HEK293 (cell line): ENCODE results near the gene INSM2.

ENCODE experiments used
- CTCF ChIA-PET: fragments of 350-600 bp; formaldehyde crosslinking; extraction: SDS; loops from one replicate; lab custom pipeline; 2021; ENCODE audit warnings: antibody characterized with exemption; lab: Yijun Ruan, JAX
- POLR2A ChIA-PET: fragments of 300-600 bp; formaldehyde crosslinking; extraction: SDS; loops from one replicate; lab custom pipeline; 2020; ENCODE audit warnings: antibody characterized with exemption, inconsistent platforms; lab: Yijun Ruan, JAX
- H3K27ac ChIP-seq: fragments of 200-500 bp; sonication (Bioruptor generic); 2 replicates; pipeline ENCODE4 v1.5.1; 2014; ENCODE audit warnings: low read depth, low read length, control low read depth, inconsistent platforms; ENCODE audit errors: extremely low read depth
- H3K36me3 ChIP-seq, 2 experiments: fragments of 200-500 bp in 1 of 2; sonication (Bioruptor generic) in 1 of 2; 1 replicate in 1 of 2; 2 replicates in 1 of 2; pipeline ENCODE4 v1.5.1; 2014 to 2017; ENCODE audit warnings: inconsistent platforms in 2 of 2, low read length in 2 of 2; ENCODE audit not compliant: control insufficient read depth in 2 of 2, insufficient read depth in 1 of 2
- H3K4me1 ChIP-seq: fragments of 200-500 bp; sonication (Bioruptor generic); 2 replicates; pipeline ENCODE4 v1.5.1; 2014; ENCODE audit warnings: mild to moderate bottlenecking, low read length, inconsistent platforms; ENCODE audit not compliant: control insufficient read depth, insufficient read depth
- H3K4me3 ChIP-seq: 2 replicates; pipeline ENCODE4 v1.5.1; 2011; ENCODE audit warnings: low read depth, mild to moderate bottlenecking, control low read depth, low read length, moderate library complexity
- H3K9me3 ChIP-seq: fragments of 200-500 bp; sonication (Bioruptor generic); 2 replicates; pipeline ENCODE4 v1.5.1; 2014; ENCODE audit warnings: low read depth, low read length, inconsistent platforms; ENCODE audit not compliant: control insufficient read depth, insufficient read depth
- GLIS2 ChIP-seq: fragments of 450-650 bp; formaldehyde crosslinking; IDR thresholded peaks from 2 replicates; pipeline ENCODE4 v1.5.1; 2016; ENCODE audit warnings: missing biosample characterization, missing genetic modification characterization
- KLF16 ChIP-seq: fragments of 450-650 bp; formaldehyde crosslinking; IDR thresholded peaks from 2 replicates; pipeline ENCODE4 v1.5.1; 2017; ENCODE audit warnings: missing biosample characterization, missing genetic modification characterization
- MZF1 ChIP-seq: fragments of 450-650 bp; formaldehyde crosslinking; IDR thresholded peaks from 2 replicates; pipeline ENCODE4 v1.5.1; 2017; ENCODE audit warnings: missing biosample characterization, missing genetic modification characterization, borderline replicate concordance
- OSR2 ChIP-seq: fragments of 450-650 bp; formaldehyde crosslinking; IDR thresholded peaks from 2 replicates; pipeline ENCODE4 v1.5.1; 2016; ENCODE audit warnings: missing biosample characterization, missing genetic modification characterization
- SP2 ChIP-seq: fragments of 450-650 bp; formaldehyde crosslinking; IDR thresholded peaks from 2 replicates; pipeline ENCODE4 v1.5.1; 2016; ENCODE audit warnings: missing biosample characterization, missing genetic modification characterization
- SP7 ChIP-seq: fragments of 450-650 bp; formaldehyde crosslinking; IDR thresholded peaks from 2 replicates; pipeline ENCODE4 v1.5.1; 2016; ENCODE audit warnings: missing biosample characterization, missing genetic modification characterization
- TSHZ1 ChIP-seq: fragments of 450-650 bp; formaldehyde crosslinking; IDR thresholded peaks from 2 replicates; pipeline ENCODE4 v1.5.1; 2016; ENCODE audit warnings: missing biosample characterization, missing genetic modification characterization, borderline replicate concordance
- YY2 ChIP-seq: fragments of 450-650 bp; formaldehyde crosslinking; IDR thresholded peaks from 2 replicates; pipeline ENCODE4 v1.5.1; 2016; ENCODE audit warnings: missing biosample characterization, missing genetic modification characterization
- ZBTB1 ChIP-seq: fragments of 450-650 bp; formaldehyde crosslinking; IDR thresholded peaks from 2 replicates; pipeline ENCODE4 v1.5.1; 2016; ENCODE audit warnings: missing biosample characterization, missing genetic modification characterization
- ZBTB17 ChIP-seq: fragments of 450-650 bp; formaldehyde crosslinking; IDR thresholded peaks from 2 replicates; pipeline ENCODE4 v1.5.1; 2016; ENCODE audit warnings: missing biosample characterization, missing genetic modification characterization
- ZBTB26 ChIP-seq: fragments of 450-650 bp; formaldehyde crosslinking; optimal IDR thresholded peaks from 2 replicates; pipeline ENCODE3; 2016; ENCODE audit warnings: missing biosample characterization, mild to moderate bottlenecking, missing genetic modification characterization
- ZBTB7A ChIP-seq: fragments of 450-650 bp; formaldehyde crosslinking; IDR thresholded peaks from 2 replicates; pipeline ENCODE4 v1.5.1; 2016; ENCODE audit warnings: low read depth, missing biosample characterization, missing genetic modification characterization
- ZBTB8A ChIP-seq: fragments of 450-650 bp; formaldehyde crosslinking; IDR thresholded peaks from 2 replicates; pipeline ENCODE4 v1.5.1; 2016; ENCODE audit warnings: missing biosample characterization, missing genetic modification characterization
- ZEB2 ChIP-seq: fragments of 450-650 bp; formaldehyde crosslinking; IDR thresholded peaks from 2 replicates; pipeline ENCODE4 v1.5.1; 2016; ENCODE audit warnings: missing biosample characterization, missing genetic modification characterization
- ZFHX2 ChIP-seq: fragments of 450-650 bp; formaldehyde crosslinking; conservative IDR thresholded peaks from 2 replicates; pipeline ENCODE4 v1.5.1; 2016; ENCODE audit warnings: missing biosample characterization, missing genetic modification characterization
- ZNF18 ChIP-seq: fragments of 450-650 bp; formaldehyde crosslinking; IDR thresholded peaks from 2 replicates; pipeline ENCODE4 v1.5.1; 2016; ENCODE audit warnings: missing biosample characterization, missing genetic modification characterization
- ZNF2 ChIP-seq: fragments of 450-650 bp; formaldehyde crosslinking; IDR thresholded peaks from 2 replicates; pipeline ENCODE4 v1.5.1; 2016; ENCODE audit warnings: missing biosample characterization, missing genetic modification characterization
- ZNF221 ChIP-seq: fragments of 450-650 bp; formaldehyde crosslinking; IDR thresholded peaks from 2 replicates; pipeline ENCODE4 v1.5.1; 2017; ENCODE audit warnings: missing biosample characterization, missing genetic modification characterization, borderline replicate concordance
- ZNF223 ChIP-seq: fragments of 450-650 bp; formaldehyde crosslinking; IDR thresholded peaks from 2 replicates; pipeline ENCODE4 v1.5.1; 2016; ENCODE audit warnings: missing biosample characterization, missing genetic modification characterization
- ZNF354C ChIP-seq: fragments of 450-650 bp; formaldehyde crosslinking; IDR thresholded peaks from 2 replicates; pipeline ENCODE4 v1.5.1; 2016; ENCODE audit warnings: missing biosample characterization, missing genetic modification characterization, low read depth, borderline replicate concordance
- ZNF391 ChIP-seq: fragments of 450-650 bp; formaldehyde crosslinking; IDR thresholded peaks from 2 replicates; pipeline ENCODE4 v1.5.1; 2016; ENCODE audit warnings: low read depth, missing biosample characterization, missing genetic modification characterization, borderline replicate concordance
- ZNF426 ChIP-seq: fragments of 450-650 bp; formaldehyde crosslinking; IDR thresholded peaks from 2 replicates; pipeline ENCODE4 v1.5.1; 2017; ENCODE audit warnings: missing biosample characterization, missing genetic modification characterization, mild to moderate bottlenecking, inconsistent platforms, moderate library complexity
- ZNF433 ChIP-seq: fragments of 450-650 bp; formaldehyde crosslinking; IDR thresholded peaks from 2 replicates; pipeline ENCODE4 v1.5.1; 2016; ENCODE audit warnings: missing biosample characterization, missing genetic modification characterization, low read depth
- ZNF510 ChIP-seq: fragments of 450-650 bp; formaldehyde crosslinking; IDR thresholded peaks from 2 replicates; pipeline ENCODE4 v1.5.1; 2018; ENCODE audit warnings: mild to moderate bottlenecking, missing genetic modification characterization, missing biosample characterization; ENCODE audit not compliant: insufficient replicate concordance
- ZNF560 ChIP-seq: fragments of 450-650 bp; formaldehyde crosslinking; IDR thresholded peaks from 2 replicates; pipeline ENCODE4 v1.5.1; 2017; ENCODE audit warnings: missing biosample characterization, missing genetic modification characterization, borderline replicate concordance
- ZNF585B ChIP-seq: fragments of 450-650 bp; formaldehyde crosslinking; IDR thresholded peaks from 2 replicates; pipeline ENCODE4 v1.5.1; 2016; ENCODE audit warnings: missing biosample characterization, missing genetic modification characterization
- ZNF621 ChIP-seq: fragments of 450-650 bp; formaldehyde crosslinking; IDR thresholded peaks from 2 replicates; pipeline ENCODE4 v1.5.1; 2017; ENCODE audit warnings: missing biosample characterization, missing genetic modification characterization
- ZNF623 ChIP-seq: fragments of 450-650 bp; formaldehyde crosslinking; IDR thresholded peaks from 2 replicates; pipeline ENCODE4 v1.5.1; 2016; ENCODE audit warnings: missing biosample characterization, missing genetic modification characterization
- ZNF660 ChIP-seq: fragments of 450-650 bp; IDR thresholded peaks from 2 replicates; pipeline ENCODE4 v1.5.1; 2018; ENCODE audit warnings: missing biosample characterization, mild to moderate bottlenecking, missing genetic modification characterization
- ZNF707 ChIP-seq: fragments of 450-650 bp; formaldehyde crosslinking; IDR thresholded peaks from 2 replicates; pipeline ENCODE4 v1.5.1; 2016; ENCODE audit warnings: missing biosample characterization, missing genetic modification characterization
- ZNF776 ChIP-seq: fragments of 450-650 bp; formaldehyde crosslinking; IDR thresholded peaks from 2 replicates; pipeline ENCODE4 v1.5.0; 2017; ENCODE audit warnings: missing biosample characterization, missing genetic modification characterization, borderline replicate concordance
- ZNF777 ChIP-seq: fragments of 450-650 bp; formaldehyde crosslinking; IDR thresholded peaks from 2 replicates; pipeline ENCODE4 v1.5.1; 2017; ENCODE audit warnings: missing biosample characterization, missing genetic modification characterization, borderline replicate concordance
- ZNF830 ChIP-seq: fragments of 450-650 bp; IDR thresholded peaks from 2 replicates; pipeline ENCODE4 v1.5.0; 2018; ENCODE audit warnings: missing biosample characterization, missing genetic modification characterization, low read depth, mild to moderate bottlenecking, moderate library complexity

The INSM2 gene

DNA sequence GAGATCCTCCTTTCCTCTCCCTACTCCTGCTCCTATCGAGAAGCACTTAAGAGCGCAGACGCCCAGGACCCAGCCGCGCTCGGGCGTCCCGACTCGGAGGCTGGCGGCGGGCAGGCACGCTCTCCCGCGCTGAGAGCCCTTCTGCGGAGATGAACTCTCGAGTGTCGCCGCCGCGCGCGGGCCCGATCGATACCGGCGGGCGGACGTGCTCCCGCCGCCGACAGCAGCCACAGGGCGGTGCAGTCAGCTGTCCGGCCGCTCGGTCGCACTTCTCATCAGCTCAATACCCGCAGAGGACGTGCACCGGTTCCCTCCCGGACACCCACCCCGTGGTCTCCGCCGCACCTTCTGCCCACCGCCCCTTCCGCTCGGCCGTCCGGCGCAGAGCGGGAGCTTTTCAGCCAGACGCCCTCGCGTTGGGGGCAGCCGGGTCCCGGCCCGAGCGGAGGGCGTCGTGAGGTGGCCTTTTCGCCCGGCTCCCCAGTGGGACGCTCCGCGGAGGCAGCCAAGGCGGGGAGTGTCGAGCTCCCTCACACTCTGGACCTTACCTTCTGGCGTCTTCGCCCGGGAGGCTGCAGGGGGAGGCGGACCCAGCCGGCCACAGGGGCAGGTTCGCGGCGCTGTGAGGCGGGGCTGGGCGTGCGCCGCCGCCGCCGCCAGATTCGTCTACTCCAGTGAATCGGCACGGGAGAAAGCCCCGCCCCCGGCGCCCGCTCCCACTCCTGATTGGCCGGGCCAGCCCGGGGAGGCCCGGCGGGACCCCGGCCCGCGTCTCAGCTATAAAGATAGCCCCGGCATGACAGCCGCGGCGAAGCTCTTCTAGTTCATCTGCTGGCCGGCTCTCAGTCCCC is at the start of gene INSM2 (continued):
- TF ChIP-seq ZNF433 (no peak), ZNF354C (tag by site-specific recombination) (no peak), ZNF830 (tag by site-specific recombination) (no peak), ZNF510 (tag by site-specific recombination) (no peak), ZNF2 (tag by site-specific recombination) (peak; percentile 60; the same call in 1 of the 2 replicates), ZBTB17 (peak; percentile 96), ZNF660 (tag by site-specific recombination) (no peak), OSR2 (tag by site-specific recombination) (no peak), GLIS2 (0 out of 2 replicates have a peak, but pooled peaks have one; percentile 47), ZBTB26 (tag by site-specific recombination) (peak; percentile 97), ZBTB7A (tag by site-specific recombination) (no peak), ZNF777 (peak; percentile 93), ZEB2 (tag by site-specific recombination) (peak; percentile 41), SP7 (no peak), ZFHX2 (tag by site-specific recombination) (0 out of 2 replicates have a peak, but pooled peaks have one; percentile 38), ZBTB8A (tag by site-specific recombination) (peak; percentile 78), KLF16 (tag by site-specific recombination) (peak; percentile 28; the same call in 1 of the 2 replicates), SP2 (peak; percentile 72; the same call in 1 of the 2 replicates), ZNF776 (tag by site-specific recombination) (no peak), ZNF223 (no peak)

- Histone ChIP-seq H3K9me3 (no peaks in the 10 kb centered on the region), H3K27ac (no peak overlapping the region), H3K4me1 (no peaks in the 10 kb centered on the region), H3K4me3 (no peak overlapping the region), H3K36me3 (no peaks in the 10 kb centered on the region)
- ChIA-PET CTCF (no interaction called here), POLR2A (no interaction called here)
- TF ChIP-seq ZNF426 (tag by site-specific recombination) (no peak), YY2 (tag by site-specific recombination) (no peak), ZNF560 (tag by site-specific recombination) (no peak), ZNF221 (tag by site-specific recombination) (no peak), ZNF621 (tag by site-specific recombination) (no peak), MZF1 (tag by site-specific recombination) (no peak), ZNF391 (tag by site-specific recombination) (no peak), ZBTB1 (tag by site-specific recombination) (no peak), ZNF585B (no peak), ZNF707 (no peak), ZNF18 (tag by site-specific recombination) (no peak), ZFHX2 (tag by site-specific recombination) (no peak), TSHZ1 (tag by site-specific recombination) (no peak), ZNF660 (tag by site-specific recombination) (no peak), ZNF623 (tag by site-specific recombination) (no peak)
These were observed 41.4 kb upstream of the INSM2 start for GRCh38 chr14:35492569-35493014.
